HG03457 (cell line): ENCODE data around the gene RNLS.
"Not testable (repeated sequence)": the region's sequence is repeated elsewhere in the genome, so short reads cannot be mapped to it uniquely, and the experiment has no call there.

Experiments used
- ATAC-seq: cut with Tn5 transposase; IDR thresholded peaks from one replicate; pipeline ENCODE4 v1.9.1; 2021; ENCODE audit warnings: moderate number of reproducible peaks; ENCODE audit not compliant: unreplicated experiment

RNLS gene

DNA sequence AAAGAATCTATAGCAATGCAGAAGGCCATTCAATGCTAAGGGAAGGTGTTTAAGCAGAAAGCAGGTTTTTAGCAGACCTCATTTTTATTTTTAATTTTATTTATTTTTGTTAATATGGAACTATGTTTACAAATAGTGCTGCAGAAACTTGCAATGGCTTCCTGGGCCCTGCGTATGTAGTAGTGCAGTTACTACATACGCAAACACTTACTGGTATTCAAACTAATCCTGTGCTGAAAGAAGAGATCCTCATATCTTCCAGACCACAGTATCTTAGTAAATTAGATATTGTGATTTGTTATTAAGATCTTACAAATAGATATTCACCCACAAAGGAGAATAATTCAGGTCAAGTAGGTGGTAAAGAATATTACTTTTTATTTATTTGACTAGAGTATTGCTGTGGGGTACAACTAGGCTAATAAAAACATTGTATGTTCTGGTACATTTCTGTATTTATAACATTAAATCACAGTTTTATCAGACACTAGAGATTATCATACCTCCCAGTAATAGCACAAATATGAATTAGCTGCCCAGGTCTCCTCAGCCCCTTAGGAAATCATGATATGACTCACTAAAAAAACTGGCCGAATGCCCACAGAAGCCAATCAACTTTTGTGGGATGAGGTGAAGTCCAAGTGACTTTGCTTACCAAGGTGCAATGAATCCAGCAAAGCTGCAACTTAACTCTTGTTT lies 57.6 kb downstream of the RNLS start:
- ATAC-seq, result no peak

DNA sequence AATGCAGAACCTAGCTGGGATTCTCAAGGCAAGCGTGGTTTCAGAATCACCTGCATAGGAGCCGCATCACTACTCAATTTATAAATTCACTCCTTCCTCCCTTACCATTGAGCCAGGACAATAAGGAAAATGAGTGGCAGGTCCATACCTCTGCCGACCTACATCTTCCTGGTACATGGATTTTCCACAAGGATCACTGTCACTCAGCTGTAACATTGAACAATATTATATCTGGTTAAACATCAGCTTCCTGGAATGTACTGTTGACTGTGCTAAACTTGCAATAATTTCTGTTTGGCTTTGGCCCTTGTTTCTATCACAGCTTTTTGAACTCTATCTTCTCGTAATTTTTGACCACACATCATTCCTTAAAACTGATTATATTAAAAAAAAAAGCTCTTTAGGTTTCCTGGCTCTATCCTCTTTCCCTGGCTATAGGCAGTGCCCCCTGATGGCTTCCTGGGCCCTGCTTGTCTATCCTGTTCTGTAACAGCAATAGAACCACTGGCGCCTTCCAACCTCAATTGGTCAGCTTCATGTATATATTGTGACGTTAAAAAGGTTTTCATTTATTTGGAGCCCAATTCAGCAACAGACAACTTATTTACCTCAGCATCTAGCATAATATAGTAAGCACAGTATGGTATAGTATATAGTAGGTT lies 59.2 kb downstream of the RNLS start:
- ATAC-seq, result no peak

DNA sequence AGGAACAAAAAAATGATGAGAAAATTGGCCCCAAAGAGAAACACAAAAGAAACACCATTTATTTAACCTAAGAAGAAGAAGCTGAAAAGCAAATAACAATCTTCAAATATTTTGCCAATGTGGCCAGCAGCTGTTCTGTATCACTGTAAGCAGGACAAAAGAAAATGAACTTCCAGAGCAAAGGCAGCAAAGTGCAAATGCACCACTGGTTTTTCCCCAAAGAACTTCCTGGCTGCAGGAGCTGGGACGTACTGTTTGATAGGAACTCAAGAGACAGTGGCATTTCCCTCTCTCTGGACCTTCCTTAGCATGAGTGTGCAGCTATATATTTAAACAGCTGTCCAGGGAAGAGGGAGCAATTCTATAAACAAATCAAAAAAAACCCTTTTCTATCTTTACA lies 60.4 kb downstream of the RNLS start:
- ATAC-seq, result no peak

DNA sequence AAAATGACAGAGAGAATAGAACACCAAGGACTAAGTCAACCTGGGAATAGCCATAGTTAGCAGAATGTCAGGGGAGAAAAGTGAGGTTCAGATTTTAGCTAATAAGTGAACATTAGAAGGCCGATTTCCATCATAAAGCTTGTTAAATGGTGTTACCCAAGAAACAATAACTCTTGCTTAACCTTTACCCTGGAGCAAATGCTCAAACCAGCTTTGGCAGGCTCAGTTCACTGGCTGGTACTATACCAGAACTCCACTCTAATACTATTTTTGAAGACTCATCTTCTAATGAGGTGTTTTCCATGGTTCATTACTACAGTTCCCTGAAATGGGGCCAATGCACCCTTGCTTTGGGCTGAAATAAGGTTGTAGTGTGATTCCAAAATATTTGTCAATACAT lies 61.3 kb downstream of the RNLS start:
- ATAC-seq, result no peak

DNA sequence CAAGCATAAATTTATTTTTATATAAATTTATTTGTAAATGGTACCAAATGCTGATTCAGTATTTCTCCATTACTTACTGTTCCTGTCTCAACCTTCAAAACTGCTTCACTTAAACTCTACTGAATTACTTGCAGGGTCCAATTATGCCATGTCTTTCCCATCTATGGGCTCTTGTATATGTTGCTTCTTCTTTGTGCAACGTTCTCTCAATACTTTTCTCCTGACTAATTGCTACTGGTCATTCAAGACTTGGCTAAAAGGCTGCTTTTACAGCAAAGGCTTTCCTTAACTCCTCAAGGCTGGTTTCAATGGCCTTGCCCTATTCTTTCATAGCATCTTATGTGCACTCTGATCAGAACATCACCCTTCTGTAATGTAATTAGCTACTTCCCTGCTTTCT lies 67.9 kb downstream of the RNLS start:
- no peak for ATAC-seq

DNA sequence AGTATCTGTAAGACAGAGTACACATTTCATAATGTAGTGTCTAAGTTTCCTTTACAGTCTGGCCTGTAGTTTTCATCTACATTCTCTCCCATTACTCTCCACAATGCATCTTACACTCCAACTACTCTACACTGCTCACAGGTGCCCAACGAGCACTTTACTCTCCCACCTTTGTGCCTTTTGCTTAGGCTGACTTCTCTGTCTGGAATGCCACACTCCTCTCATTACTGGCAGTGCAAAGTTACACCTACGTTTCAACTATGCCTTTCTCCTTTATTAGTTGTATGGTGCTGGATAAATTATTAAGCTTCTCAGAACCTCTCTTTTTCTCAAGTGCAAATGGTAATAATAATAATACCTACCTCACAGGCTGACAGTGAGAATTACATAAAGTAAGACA lies 70.5 kb downstream of the RNLS start:
- ATAC-seq, result no peak

DNA sequence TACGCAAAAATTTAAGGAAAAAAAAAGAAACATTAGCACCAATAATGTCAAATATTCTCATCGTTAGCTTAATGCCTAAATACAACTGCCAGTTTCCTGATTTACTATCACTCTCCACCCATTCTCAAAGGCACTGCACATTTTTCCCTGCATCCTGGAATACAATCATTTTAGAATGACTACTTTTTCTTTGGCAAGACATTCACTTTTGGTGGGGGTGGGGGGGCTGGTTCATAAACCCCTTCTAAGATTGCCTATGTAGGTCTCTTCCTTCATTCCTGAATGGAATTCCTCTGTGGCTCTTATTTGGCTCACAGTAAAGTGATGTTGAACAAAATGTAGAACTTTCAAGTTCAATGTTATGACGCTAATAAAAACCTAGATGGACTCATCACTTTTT lies 74.3 kb downstream of the RNLS start:
- ATAC-seq, result no peak

DNA sequence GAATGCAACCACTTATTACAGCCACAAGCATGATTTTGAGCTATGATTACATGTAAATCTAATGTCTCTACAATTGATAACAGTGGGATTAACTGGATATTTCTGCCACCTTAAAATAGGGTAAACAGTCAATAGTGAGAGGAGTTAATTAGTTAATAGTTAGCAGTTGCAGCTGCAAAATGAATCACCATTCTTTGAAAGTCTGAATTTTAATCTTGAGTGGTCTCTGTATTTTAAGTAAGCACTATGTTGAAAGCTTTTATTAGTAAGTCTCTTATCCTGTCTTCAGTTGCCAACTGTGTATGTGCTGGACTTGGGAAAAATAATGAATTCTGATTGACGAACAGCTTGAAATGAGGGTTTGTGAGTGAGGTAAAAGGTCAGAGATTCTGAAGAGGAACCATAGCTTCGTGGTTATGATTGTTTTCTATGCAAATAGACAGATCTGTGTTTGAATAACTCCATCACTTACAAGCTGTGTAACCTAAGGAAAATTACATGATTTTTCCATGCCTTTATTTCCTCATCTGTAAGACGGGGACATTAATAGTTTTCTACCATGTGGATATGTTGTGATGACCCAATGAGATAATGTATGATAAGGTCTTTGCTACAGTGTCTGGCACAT lies 75.2 kb downstream of the RNLS start:
- no peak for ATAC-seq

DNA sequence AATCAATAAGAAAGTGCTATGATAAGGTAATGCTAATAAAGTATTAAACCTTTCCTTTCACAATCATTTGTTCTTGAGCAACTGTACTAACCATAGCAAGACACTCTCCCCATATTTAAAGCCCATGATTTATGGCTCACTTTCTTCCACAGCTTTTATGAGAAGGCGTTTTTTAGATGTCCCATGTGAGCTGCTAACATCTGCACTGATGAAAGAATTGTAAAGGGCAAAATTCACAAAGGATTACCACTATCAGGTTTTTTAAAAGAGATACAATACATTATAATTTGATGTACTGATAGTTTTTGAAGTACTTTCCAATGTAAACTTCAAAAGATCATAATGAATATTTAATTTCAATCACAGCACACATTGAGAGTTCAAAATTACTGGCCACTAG lies 75.7 kb downstream of the RNLS start:
- ATAC-seq, result no peak

DNA sequence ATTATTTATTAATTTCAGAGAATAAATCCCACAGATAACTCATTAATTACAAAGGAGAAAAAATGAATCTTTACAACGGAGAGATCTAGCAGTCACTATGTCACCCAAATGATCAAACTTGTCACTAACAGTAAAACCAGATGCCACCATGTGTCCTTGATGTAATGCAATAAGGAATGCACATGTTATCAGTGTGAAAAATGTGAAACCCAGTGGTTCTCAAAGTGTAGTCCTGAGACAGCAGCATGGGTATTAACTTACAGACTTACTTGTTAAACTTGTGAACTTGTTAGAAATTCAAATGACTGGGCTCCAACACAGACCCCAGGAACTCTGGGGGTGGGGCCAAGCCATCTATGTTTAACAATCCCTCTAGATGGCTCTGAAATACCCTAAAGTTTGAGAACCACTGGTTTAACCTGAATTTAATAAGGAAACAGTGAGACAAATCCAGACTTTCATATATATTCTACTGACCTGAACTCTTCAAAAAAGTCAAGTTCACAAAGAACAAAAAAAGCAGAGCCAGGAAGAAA lies 77.4 kb downstream of the RNLS start:
- no peak for ATAC-seq

DNA sequence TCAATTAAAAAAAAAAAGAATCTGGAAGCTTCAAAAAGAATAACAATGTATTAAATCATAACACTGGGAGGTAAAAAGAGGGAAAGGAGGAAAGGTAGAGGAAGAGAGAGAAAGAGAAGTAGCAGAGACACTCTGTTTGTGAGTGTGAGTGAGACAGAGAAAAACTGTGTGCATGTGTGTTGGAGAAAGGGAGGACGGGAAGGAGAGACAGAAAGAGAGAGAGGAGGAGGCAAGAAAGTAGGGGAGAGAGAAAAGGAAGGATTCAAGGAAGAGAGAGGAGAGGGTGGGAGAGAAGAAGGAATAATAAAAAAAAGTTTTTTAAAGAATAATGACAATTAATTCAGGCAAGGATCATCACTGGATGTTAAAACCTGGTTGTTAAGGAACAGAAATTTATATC lies 77.9 kb downstream of the RNLS start:
- ATAC-seq, result no peak

DNA sequence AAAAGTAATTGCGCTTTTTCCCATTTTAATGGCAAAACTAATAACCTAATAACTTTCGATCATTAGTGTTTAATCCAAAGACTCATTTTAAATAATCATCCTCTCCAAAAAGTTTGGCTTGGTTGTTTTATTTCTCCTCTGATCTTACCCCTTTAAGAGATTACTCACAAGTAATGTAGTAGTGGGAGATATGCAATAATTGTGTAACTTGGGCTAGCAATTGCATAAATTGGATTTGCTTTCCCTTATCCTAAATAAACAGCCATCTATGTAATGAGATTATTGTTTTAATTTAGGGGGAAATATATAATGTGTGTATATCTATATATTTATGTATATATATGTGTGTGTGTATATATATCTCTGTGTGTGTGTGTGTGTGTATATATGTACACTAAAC lies 82.5 kb downstream of the RNLS start:
- no peak for ATAC-seq

DNA sequence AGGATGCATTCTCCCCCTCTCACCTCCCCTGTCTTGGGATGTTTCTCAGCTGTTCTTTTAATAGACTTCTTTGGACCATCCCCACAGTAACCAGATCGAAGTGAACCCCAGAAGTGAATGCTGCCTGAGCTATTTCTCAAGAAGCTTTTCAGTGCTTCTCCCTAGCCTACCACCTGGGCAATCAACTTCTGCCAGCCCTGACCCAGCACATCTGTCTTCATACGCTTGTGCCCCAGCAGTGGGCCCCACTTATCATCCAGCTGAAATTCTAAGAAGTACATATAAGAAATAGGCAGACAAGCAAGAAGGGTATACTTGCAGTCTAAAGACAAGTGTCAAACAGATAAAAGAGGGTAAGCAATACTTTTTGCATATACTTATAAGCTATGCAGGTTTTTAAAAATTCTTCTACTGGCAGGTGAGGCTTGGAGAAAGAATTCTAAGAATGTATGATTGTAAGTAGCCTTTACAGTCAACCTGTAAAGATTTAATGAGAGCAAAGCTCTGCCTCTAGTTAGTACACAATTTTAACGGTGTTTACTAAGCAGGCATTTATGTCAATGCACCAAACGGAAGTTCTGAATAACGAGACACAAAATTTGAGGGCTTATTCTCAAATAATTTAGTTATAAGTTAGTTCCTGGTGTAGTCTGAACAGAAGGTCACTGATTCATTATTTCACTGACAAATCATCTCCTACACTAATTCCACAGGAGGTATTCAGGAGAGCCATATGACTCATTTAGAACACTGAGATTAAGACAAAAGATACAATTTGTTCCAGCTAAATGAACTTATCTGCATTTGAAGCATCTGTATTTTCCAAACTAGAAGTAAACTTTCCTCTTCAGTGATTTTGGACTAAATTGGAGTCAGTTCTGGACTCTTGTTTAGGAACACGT lies 83.3 kb downstream of the RNLS start:
- no peak for ATAC-seq

DNA sequence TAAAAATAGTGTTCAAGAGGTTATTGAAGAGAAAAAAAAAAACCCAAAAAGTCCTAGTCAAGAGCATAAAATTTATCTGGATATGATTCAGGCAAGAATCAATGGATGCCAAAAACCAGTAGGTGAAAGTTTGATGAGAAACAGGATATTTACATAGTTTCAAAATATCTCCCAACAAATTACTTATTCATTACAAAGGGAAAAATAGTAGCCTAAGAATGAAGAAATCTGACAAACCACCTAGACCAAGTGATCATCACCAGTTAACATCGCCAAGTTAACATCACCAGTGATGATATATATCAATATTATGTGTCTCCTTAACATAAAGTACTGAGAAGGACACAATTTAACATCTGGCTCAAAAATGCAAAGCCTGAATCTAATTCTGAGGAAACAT lies 85.2 kb downstream of the RNLS start:
- no peak for ATAC-seq

DNA sequence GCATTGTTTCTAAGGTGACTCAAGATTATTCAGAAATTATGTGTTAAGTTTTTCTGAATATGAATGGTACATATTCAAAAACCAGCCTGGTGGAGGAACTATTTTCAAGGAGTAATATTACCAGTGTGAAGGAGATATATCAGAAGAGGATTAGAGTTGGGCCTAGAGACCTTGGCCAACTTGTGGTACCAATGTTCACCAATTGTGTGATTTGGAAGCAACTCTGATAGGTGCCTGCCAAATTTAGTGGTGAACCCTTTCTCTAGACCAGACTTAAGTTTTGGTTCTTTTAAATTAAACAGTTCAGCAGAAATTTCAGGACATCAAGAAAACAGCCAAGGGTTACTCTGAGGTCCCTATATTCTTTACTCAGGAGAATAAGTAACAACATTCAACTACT lies 88.6 kb downstream of the RNLS start:
- ATAC-seq, result no peak

DNA sequence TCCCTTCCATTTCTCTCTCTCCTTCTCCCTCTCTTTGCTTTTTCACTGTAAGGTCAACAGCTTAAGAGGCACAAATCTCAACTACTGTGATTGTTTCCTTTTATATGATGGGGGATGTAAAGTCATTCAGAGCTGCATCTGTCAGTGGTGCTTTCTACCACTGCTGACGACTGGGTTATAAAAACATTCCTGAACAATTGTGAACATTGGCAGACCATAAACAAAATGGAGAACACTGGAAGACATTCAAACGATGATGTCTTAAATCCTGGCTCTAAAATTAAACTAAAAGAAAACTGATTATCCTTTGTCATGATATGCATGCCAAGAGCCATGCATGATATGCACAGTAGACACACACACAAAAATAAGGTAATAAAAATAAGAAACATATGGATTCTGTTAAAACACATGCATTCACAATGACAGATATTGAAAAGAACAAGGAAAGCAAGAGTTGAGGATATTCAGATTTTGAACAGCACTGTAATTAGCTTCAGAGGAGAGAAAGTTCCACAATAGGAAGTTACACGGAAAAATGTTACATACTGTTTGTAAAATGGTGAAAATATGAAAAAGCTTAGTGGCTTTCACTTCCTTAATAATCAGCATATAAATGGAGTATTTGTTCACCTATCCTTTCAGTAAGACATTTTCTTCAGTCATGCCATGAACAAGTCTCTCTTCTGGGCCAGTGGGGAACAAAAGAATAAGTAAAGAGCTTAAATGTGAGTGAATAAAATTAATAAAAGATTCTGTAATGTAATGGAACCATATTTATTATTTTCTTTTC lies 89.2 kb downstream of the RNLS start:
- ATAC-seq, result no peak

DNA sequence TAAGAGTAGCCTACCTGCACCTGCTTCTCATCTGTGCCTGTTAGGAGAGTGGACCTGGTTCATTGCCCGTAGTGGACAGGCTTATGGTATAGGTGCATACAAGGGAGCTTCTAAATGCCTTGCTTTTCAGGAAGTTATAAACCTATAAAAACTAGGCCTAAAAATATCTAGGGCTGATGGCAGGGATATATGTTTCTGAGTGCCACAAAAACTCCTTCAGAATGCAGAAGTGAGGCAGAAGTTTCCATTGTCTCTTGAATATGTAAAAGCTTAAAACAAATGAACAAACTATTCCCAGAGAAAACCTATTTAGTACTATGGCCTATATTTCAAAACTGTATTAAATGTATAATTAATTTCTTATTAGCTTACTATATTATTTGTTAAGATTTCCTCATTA lies 91.8 kb downstream of the RNLS start:
- no peak for ATAC-seq

DNA sequence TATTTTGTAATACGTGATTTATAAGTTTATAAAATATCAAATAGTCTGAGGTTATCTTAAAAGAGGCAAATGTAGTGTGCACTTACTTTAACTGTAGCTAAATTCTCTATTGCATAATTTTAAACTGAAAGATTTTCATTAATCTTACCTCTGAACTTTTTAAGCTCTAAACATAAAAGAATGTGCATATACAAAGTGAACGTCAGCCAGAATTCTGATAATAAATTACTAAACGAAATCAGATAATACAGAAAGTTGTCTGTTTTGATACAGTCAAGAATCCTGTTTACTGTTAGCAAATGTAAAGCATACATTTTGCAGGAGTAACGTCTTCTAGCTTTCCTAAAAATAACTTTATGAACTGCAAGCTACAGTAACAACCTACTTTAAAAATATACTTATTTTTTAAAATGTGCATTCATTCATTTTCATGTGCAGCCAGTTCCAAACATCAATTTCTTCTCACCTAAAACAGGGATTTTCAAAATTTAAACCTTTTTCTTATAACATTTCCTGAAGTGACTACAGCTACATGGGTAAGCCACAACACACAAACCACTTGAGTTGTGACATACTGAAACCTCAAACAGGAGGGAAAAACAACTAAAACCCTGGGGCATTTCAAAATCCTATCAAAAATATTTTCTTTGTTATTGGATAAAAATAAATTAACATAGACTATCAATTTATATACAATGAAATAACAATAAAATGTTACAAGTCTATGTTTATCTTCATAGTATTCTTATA lies 92.7 kb downstream of the RNLS start:
- no peak for ATAC-seq

DNA sequence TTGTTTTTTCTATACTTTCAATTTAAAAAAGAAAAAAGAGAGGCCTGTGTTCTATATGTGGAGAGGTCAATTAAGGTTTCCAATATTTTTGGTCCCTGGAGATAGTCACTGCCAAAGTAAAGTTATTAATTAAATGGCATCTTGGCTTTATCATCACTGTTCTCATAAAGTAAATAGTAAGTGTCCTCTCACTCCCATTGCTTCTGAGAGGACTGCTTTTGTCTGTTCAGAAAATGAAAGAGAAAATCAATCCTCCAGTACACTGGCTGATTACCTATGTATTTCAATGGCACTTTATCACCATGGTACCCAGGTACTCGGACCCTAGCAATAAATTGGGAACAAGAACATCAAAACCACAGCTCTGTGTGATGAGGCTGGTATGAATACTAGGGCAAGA lies 94.0 kb downstream of the RNLS start:
- no peak for ATAC-seq

DNA sequence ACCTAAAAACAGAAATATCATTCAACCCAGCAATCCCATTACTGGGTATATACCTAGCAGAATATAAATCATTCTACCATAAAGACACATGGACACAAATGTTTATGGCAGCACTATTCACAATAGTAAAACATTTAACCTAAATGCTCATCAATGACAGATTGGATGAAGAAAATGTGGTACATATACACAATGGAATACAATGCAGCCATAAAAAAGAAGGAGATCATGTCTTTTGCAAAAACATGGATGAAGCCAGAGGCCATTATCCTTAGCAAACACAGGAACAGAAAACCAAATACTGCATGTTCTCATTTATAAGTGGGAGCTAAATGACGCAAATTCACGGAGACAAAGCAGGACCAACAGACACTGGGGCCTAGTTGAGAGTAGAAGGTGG lies 96.3 kb downstream of the RNLS start:
- ATAC-seq, result not testable (repeated sequence)
